Neural progenitor cell (in vitro differentiated cells): ENCODE data around the gene RPUSD2.

Experiments used
- CTCF ChIP-seq: fragments of 200-600 bp; sonication (generic); IDR thresholded peaks from 2 replicates; pipeline ENCODE4 v1.5.1; 2017; ENCODE audit warnings: antibody characterized with exemption, mild to moderate bottlenecking
- EZH2 ChIP-seq: fragments of 200-600 bp; sonication (generic); IDR thresholded peaks from 2 replicates; pipeline ENCODE4 v1.6.1; 2017; ENCODE audit warnings: antibody characterized with exemption, mild to moderate bottlenecking, moderate library complexity
- EZH2phosphoT487 ChIP-seq: fragments of 200-600 bp; sonication (generic); IDR thresholded peaks from 2 replicates; pipeline ENCODE4 v1.6.1; 2017; ENCODE audit warnings: antibody characterized with exemption

GRCh38 chr15:40562691-40563090 lies 6.4 kb upstream of the RPUSD2 start:
- TF ChIP-seq CTCF, result no peak
- TF ChIP-seq EZH2, result no peak
- no peak for TF ChIP-seq EZH2phosphoT487
